AG20443 (cell line): ENCODE measurements around the gene BCL11B.

Source experiments
- DNase-seq: peaks from one replicate; pipeline ENCODE4 v3.0.0; 2012; ENCODE audit warnings: low spot score, mixed read lengths

Gene BCL11B

GRCh38 chr14:99136047-99136400 lies 136.0 kb downstream of the BCL11B start:
- no peak for DNase-seq

- no peak for DNase-seq
These were observed 137.4 kb downstream of the BCL11B start for GRCh38 chr14:99134516-99135046.

- DNase-seq: no peak
These were observed 138.1 kb downstream of the BCL11B start for GRCh38 chr14:99133636-99134515.

- no peak for DNase-seq
These were observed 139.0 kb downstream of the BCL11B start for GRCh38 chr14:99132821-99133635.

- DNase-seq: no peak
These were observed 140.2 kb downstream of the BCL11B start for GRCh38 chr14:99131632-99132271.

- no peak for DNase-seq
These were observed 142.0 kb downstream of the BCL11B start for GRCh38 chr14:99129998-99130397.

GRCh38 chr14:99129211-99129696 lies 142.7 kb downstream of the BCL11B start:
- no peak for DNase-seq

GRCh38 chr14:99128185-99128584 lies 143.8 kb downstream of the BCL11B start:
- no peak for DNase-seq

GRCh38 chr14:99127651-99128167 lies 144.3 kb downstream of the BCL11B start:
- no peak for DNase-seq

- DNase-seq: no peak
These were observed 146.2 kb downstream of the BCL11B start for GRCh38 chr14:99125616-99126431.

GRCh38 chr14:99125113-99125512 lies 146.9 kb downstream of the BCL11B start:
- no peak for DNase-seq

GRCh38 chr14:99124482-99125105 lies 147.4 kb downstream of the BCL11B start:
- DNase-seq: no peak

GRCh38 chr14:99123208-99123870 lies 148.7 kb downstream of the BCL11B start:
- DNase-seq: no peak

- no peak for DNase-seq
These were observed 149.4 kb downstream of the BCL11B start for GRCh38 chr14:99122521-99123125.

GRCh38 chr14:99121319-99121875 lies 150.6 kb downstream of the BCL11B start:
- no peak for DNase-seq

- no peak for DNase-seq
These were observed 151.3 kb downstream of the BCL11B start for GRCh38 chr14:99120526-99121318.

- no peak for DNase-seq
These were observed 152.2 kb downstream of the BCL11B start for GRCh38 chr14:99119554-99120525.
